GM10266 (cell line): ENCODE data around the gene TRAM2.

Experiments
- DNase-seq: peaks from one replicate; pipeline ENCODE4 v3.0.0; 2012; ENCODE audit errors: extremely low spot score
- CTCF ChIP-seq: IDR thresholded peaks from 2 replicates; pipeline ENCODE4 v1.5.1; 2012; ENCODE audit warnings: mild to moderate bottlenecking, low read depth; ENCODE audit not compliant: control insufficient read depth, insufficient read depth; ENCODE audit errors: missing control alignments

TRAM2 gene

GRCh38 chr6:52550014-52550575 is 26.8 kb downstream of the TRAM2 start:
- no peak for DNase-seq
- no peak for TF ChIP-seq CTCF

DNA sequence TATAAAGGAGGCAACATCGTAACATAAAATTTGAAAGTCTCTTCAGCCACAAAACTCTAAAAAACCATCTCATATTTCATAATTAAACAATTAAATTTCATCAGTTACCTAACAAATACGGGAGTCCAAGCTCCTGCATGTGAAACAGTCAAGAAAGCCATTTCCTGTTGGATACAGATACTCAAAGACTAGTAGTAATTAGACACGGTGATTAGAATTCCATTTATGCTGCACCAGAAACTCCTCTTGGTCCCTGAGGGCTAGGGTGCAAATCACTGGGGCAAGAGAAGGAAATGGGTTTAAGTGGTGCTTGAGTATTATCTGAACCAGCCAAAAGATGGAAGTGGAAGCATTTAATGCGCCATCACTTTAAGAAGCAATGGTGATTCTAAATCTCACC is 27.4 kb downstream of the TRAM2 start:
- no peak for DNase-seq
- no peak for TF ChIP-seq CTCF

- no peak for DNase-seq
- TF ChIP-seq CTCF: no peak
Observed at GRCh38 chr6:52548999-52549398, 27.9 kb downstream of the TRAM2 start.

GRCh38 chr6:52548353-52548713 is 28.5 kb downstream of the TRAM2 start:
- no peak for DNase-seq
- no peak for TF ChIP-seq CTCF

DNA sequence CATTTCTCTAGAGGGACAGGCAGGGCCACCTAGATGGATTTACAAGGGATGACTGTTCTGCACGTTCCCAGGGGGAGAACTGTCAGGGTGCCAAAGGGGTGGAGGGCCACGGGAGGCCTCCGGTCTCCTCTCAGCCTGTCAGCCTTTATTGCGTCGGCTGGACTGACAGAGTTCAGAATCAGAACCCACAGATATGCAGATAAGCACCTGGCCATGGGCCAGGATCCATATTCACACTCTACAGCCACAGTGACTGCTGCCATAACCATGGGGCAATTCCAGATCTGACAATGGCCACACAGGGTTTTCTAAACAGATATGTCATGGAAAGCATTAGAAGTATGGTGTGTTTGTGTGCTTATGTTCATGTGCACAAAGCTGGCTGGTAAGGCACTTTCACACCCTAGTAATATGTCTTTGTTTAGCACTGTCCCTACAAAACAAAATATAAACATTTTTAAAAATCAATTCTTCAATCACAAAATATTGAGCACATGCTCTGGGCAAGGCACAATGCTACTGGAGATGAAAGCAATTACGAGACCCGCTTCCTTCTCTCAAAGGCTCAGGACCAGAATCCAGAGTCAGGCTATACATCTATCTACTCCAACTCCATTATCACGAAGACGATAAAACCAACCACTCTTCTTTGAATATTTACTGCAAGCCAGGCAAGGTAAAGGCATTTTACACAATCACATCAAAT is 29.1 kb downstream of the TRAM2 start:
- no peak for DNase-seq
- no peak for TF ChIP-seq CTCF

- DNase-seq: no peak
- TF ChIP-seq CTCF: no peak
Observed at GRCh38 chr6:52546678-52547077, 30.2 kb downstream of the TRAM2 start.

DNA sequence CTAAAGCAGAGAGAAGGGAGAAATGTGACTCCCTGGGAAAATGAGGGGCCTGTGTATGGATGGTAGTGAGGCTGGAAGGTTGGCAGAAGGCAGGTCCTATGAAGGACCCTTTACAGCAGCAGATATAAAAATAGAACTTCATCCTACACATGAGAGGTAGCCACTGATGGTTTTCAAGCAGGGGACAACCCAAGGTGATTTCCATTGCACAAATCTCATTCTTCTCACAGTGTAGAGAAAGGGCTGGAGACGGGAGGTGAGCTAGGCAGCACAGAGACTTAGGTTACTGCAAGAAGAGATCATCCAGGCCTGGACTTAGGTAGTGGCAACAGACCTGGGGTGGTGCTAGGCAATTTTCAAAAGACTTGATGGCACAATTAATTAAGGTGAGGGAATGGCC is 30.7 kb downstream of the TRAM2 start:
- no peak for TF ChIP-seq CTCF
- no peak for DNase-seq
